K562 (cell line): ENCODE results near the gene NRXN3. TPM values are rescaled to one million over a fixed set of nuclear protein-coding genes. Genes with fewer than 3 reads are reported as not detected.

Experiments
- ATAC-seq: fragments of 200-7000 bp; cut with Tn5 transposase; 3 replicates; pipeline ENCODE4 v1.9.1; 2020; ENCODE audit warnings: moderate library complexity
- BruUV-seq: library from RNA; stranded (reverse); fragments of 400-500 nt; replicated peaks from 2 replicates; lab custom pipeline; 2021; lab: Mats Ljungman, UMichigan
- CTCF ChIA-PET: fragments of 300-600 bp; formaldehyde crosslinking; extraction: SDS; loops from one replicate; lab custom pipeline; 2021; ENCODE audit warnings: low intra/inter-chr PET ratio; lab: Yijun Ruan, JAX
- POLR2A ChIA-PET: fragments of 300-600, 350-650 bp; sonication (Branson Sonifier 250); formaldehyde crosslinking; extraction: SDS; loops from one replicate; lab custom pipeline; 2021; ENCODE audit warnings: antibody characterized with exemption, inconsistent platforms; lab: Yijun Ruan, JAX
- DNase-seq, 4 experiments: peaks; one replicate each; pipeline versions ENCODE4 v3.0.0 to v3.0.0-alpha.2; 2011 to 2018; ENCODE audit warnings: low spot score in 3 of 4, mixed read lengths in 3 of 4; ENCODE audit errors: extremely low read depth in 1 of 4
- FAIRE-seq: peaks from 2 replicates; lab custom pipeline; 2011; peaks lifted over from hg19 to GRCh38; lab: Jason Lieb, UNC
- H2AFZ ChIP-seq: 2 replicates; pipeline ENCODE4 v1.6.0; 2011; ENCODE audit warnings: low read depth, low read length, control low read depth, inconsistent platforms
- H3K27ac ChIP-seq: fragments of 200-600 bp; 3 replicates; pipeline ENCODE4 v1.8.0; 2011; ENCODE audit warnings: low read depth, mild to moderate bottlenecking, control low read depth, inconsistent platforms, low read length, moderate library complexity, mixed read lengths; ENCODE audit errors: extremely low read depth
- H3K27me3 ChIP-seq, 2 experiments: fragments of 300-600 bp in 1 of 2; 2 replicates in 1 of 2; 3 replicates in 1 of 2; pipeline versions ENCODE4 v1.6.0 to v1.8.0; 2011; ENCODE audit warnings: inconsistent platforms in 2 of 2, low read length in 2 of 2, mild to moderate bottlenecking in 1 of 2, mixed read lengths in 1 of 2, moderate library complexity in 1 of 2; ENCODE audit not compliant: control insufficient read depth in 2 of 2, insufficient read depth in 2 of 2
- H3K36me3 ChIP-seq: fragments of 300-600 bp; 3 replicates; pipeline ENCODE4 v1.8.0; 2011; ENCODE audit warnings: mild to moderate bottlenecking, low read length, inconsistent platforms; ENCODE audit not compliant: control insufficient read depth, insufficient read depth
- H3K4me1 ChIP-seq, 2 experiments: fragments of 200-600 bp in 1 of 2; replicated peaks in 1 of 2; 2 replicates in 1 of 2; 3 replicates in 1 of 2; pipeline versions ENCODE4 v1.5.1 to v1.8.0; 2011; ENCODE audit warnings: inconsistent platforms in 2 of 2, low read length in 2 of 2, mild to moderate bottlenecking in 1 of 2, mixed read lengths in 1 of 2, moderate library complexity in 1 of 2; ENCODE audit not compliant: control insufficient read depth in 2 of 2, insufficient read depth in 2 of 2
- H3K4me2 ChIP-seq: 2 replicates; pipeline ENCODE4 v1.6.1; 2011; ENCODE audit warnings: low read length, control low read depth, inconsistent platforms, mixed read lengths; ENCODE audit not compliant: insufficient read depth
- H3K4me3 ChIP-seq: fragments of 200-600 bp; sonication (generic), shearing (Covaris generic); 2 replicates; pipeline ENCODE4 v1.5.1; 2016; ENCODE audit warnings: control low read depth, inconsistent platforms
- H3K79me2 ChIP-seq: fragments of 200-600 bp; 3 replicates; pipeline ENCODE4 v1.8.0; 2011; ENCODE audit warnings: low read length, inconsistent platforms; ENCODE audit not compliant: control insufficient read depth, insufficient read depth
- H3K9ac ChIP-seq, 2 experiments: 2 replicates each; pipeline versions ENCODE4 v1.6.0 to v1.6.1; 2011; ENCODE audit warnings: low read depth in 2 of 2, low read length in 2 of 2, control low read depth in 1 of 2, inconsistent platforms in 1 of 2, mild to moderate bottlenecking in 1 of 2, mixed read lengths in 1 of 2; ENCODE audit not compliant: insufficient read depth in 1 of 2
- H3K9me1 ChIP-seq: one replicate; pipeline ENCODE4 v1.6.0; 2011; ENCODE audit warnings: inconsistent platforms, mild to moderate bottlenecking, low read length, moderate library complexity; ENCODE audit not compliant: control insufficient read depth, insufficient read depth
- H3K9me3 ChIP-seq: replicated peaks from 2 replicates; pipeline ENCODE4 v1.5.1; 2011; ENCODE audit warnings: low read depth, low read length, inconsistent platforms; ENCODE audit not compliant: control insufficient read depth, insufficient read depth
- H4K20me1 ChIP-seq: replicated peaks from 2 replicates; pipeline ENCODE4 v1.6.1; 2011; ENCODE audit warnings: low read length, inconsistent platforms, mixed read lengths; ENCODE audit not compliant: control insufficient read depth, insufficient read depth
- CAMTA2 ChIP-seq: fragments of 250-450 bp; sonication (Bioruptor Pico); conservative IDR thresholded peaks from 2 replicates; pipeline ENCODE4 v1.5.1; 2022
- KAT7 ChIP-seq: sonication (generic); formaldehyde crosslinking; IDR thresholded peaks from 2 replicates; pipeline ENCODE4 v1.8.0; 2022; ENCODE audit warnings: missing genetic modification reagents, mild to moderate bottlenecking, borderline replicate concordance
- SMARCE1 ChIP-seq: fragments of 450-650 bp; IDR thresholded peaks from 2 replicates; pipeline ENCODE4 v1.7.1; 2016; ENCODE audit warnings: mild to moderate bottlenecking
- WGBS: fragments of 100-300 bp; shearing (Covaris generic); methylation state at CpG from one replicate; pipeline ENCODE4 v1.1.6; 2016; ENCODE audit warnings: low coverage, mixed read lengths; ENCODE audit not compliant: insufficient coverage; ENCODE audit errors: missing lambda C conversion rate; 5-methylcytosine and 5-hydroxymethylcytosine counted together
- in situ Hi-C: fragments of 300-500 bp; cut with MboI; formaldehyde crosslinking; loops from 4 replicates; pipeline ENCODE4 v1.15.0; 2018; ENCODE audit warnings: inconsistent platforms, mixed read lengths
- intact Hi-C: fragments of 100-400 bp; cut with micrococcal nuclease; formaldehyde crosslinking; loops from 2 replicates; pipeline ENCODE4 v1.14.2; 2022
- polyA plus RNA-seq, 8 experiments: library from polyadenylated mRNA; depleted of rRNA in 4 of 8; stranded (reverse) in 5 of 8; unstranded in 3 of 8; fragments of >200 nt; fragmentation: Nextera tagmentation in 2 of 8; fragmentation: Illumina TruSeq in 1 of 8; extraction: Ambion mirVana in 2 of 8; extraction: Trizol in 1 of 8; gene quantifications; 2 replicates each; pipeline versions ENCODE4 v1.2.1 to v1.2.3, GENCODE V29; 2011 to 2014; ENCODE audit warnings: inconsistent platforms in 1 of 8, missing spikeins in 1 of 8
- total RNA-seq, 7 experiments: library from RNA; depleted of rRNA in 6 of 7; stranded (reverse); fragments of >200 nt in 6 of 7; fragmentation: Illumina TruSeq in 2 of 7; extraction: Trizol in 2 of 7; gene quantifications; 2 replicates each; pipeline versions ENCODE4 v1.2.1 to v1.2.3, GENCODE V29; 2011 to 2021; ENCODE audit warnings: low replicate concordance in 1 of 7
- TF ChIP-seq, protein P1 (sequence below): fragments of 450-650 bp; IDR thresholded peaks from 2 replicates; pipeline ENCODE4 v1.6.1; 2018; ENCODE audit warnings: mild to moderate bottlenecking, low read depth; ENCODE audit not compliant: partially characterized antibody
- TF ChIP-seq, protein P2 (sequence below): IDR thresholded peaks from 3 replicates; pipeline ENCODE4 v1.6.1; 2011; ENCODE audit warnings: borderline replicate concordance, mild to moderate bottlenecking, moderate library complexity; ENCODE audit not compliant: insufficient read length; ENCODE audit errors: extremely low read depth
- TF ChIP-seq, protein P3 (sequence below): sonication (generic); formaldehyde crosslinking; IDR thresholded peaks from 2 replicates; pipeline ENCODE4 v1.8.0; 2022; ENCODE audit warnings: mild to moderate bottlenecking, missing genetic modification reagents

NRXN3 gene
- total and polyA plus RNA-seq, 9 of the 15 experiments (the other 6 are each of a cell fraction or from before 2014, with no cell fraction given): 0.09 TPM; not detected in 8

DNA sequence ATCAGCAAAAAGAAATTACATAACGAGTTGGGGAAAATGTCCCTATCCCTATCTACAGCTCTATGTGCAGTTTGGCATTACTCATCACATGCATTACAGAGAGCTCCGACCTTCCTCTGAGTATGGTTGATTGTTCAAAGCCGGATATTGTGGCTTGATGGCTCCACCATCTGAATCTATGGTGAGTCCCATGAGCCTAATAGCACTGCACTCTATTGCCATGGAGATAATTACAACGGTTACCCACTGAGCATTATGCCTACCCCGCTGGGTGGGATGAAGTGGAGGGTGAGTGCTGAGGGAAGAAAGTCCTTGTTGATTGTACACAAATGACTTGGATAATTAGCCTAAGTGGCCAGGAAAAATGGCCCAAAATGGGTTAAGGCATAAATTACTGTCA lies 800.5 kb downstream of the NRXN3 start:
- Histone ChIP-seq H2AFZ (no peak overlapping the region), H3K27me3 (no peaks in the 10 kb centered on the region), H3K9me3 (no peaks in the 10 kb centered on the region), H3K4me2 (no peak overlapping the region), H3K79me2 (no peaks in the 10 kb centered on the region), H3K4me3 (no peak overlapping the region), H3K36me3 (no peaks in the 10 kb centered on the region), H3K9me1 (no peaks in the 10 kb centered on the region), H3K27ac (no peak overlapping the region), H4K20me1 (no peaks in the 10 kb centered on the region), H3K9ac (no peak overlapping the region), H3K4me1 (no peaks in the 10 kb centered on the region)
- BruUV-seq: no TSS peak
- POLR2A ChIA-PET: no interaction called here
- no peak for DNase-seq
- TF ChIP-seq SMARCE1 (no peak), KAT7 (no peak), CAMTA2 (no peak)
- TF ChIP-seq, protein P1, sequence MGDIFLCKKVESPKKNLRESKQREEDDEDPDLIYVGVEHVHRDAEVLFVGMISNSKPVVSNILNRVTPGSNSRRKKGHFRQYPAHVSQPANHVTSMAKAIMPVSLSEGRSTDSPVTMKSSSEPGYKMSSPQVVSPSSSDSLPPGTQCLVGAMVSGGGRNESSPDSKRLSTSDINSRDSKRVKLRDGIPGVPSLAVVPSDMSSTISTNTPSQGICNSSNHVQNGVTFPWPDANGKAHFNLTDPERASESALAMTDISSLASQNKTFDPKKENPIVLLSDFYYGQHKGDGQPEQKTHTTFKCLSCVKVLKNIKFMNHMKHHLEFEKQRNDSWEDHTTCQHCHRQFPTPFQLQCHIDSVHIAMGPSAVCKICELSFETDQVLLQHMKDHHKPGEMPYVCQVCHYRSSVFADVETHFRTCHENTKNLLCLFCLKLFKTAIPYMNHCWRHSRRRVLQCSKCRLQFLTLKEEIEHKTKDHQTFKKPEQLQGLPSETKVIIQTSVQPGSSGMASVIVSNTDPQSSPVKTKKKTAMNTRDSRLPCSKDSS: no peak
- TF ChIP-seq, protein P2, sequence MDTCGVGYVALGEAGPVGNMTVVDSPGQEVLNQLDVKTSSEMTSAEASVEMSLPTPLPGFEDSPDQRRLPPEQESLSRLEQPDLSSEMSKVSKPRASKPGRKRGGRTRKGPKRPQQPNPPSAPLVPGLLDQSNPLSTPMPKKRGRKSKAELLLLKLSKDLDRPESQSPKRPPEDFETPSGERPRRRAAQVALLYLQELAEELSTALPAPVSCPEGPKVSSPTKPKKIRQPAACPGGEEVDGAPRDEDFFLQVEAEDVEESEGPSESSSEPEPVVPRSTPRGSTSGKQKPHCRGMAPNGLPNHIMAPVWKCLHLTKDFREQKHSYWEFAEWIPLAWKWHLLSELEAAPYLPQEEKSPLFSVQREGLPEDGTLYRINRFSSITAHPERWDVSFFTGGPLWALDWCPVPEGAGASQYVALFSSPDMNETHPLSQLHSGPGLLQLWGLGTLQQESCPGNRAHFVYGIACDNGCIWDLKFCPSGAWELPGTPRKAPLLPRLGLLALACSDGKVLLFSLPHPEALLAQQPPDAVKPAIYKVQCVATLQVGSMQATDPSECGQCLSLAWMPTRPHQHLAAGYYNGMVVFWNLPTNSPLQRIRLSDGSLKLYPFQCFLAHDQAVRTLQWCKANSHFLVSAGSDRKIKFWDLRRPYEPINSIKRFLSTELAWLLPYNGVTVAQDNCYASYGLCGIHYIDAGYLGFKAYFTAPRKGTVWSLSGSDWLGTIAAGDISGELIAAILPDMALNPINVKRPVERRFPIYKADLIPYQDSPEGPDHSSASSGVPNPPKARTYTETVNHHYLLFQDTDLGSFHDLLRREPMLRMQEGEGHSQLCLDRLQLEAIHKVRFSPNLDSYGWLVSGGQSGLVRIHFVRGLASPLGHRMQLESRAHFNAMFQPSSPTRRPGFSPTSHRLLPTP: no peak
- TF ChIP-seq, protein P3, sequence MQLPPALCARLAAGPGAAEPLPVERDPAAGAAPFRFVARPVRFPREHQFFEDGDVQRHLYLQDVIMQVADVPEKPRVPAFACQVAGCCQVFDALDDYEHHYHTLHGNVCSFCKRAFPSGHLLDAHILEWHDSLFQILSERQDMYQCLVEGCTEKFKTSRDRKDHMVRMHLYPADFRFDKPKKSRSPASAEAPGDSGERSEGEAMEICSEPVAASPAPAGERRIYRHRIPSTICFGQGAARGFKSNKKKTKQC (CRISPR knock-in tag): no peak
- in situ Hi-C loops: loop anchor here (25.0 kb wide), 1 partner anchor 1867 kb away; no protein-coding TSS in a partner anchor
- intact Hi-C loops: no loop called here
- CTCF ChIA-PET: no interaction called here
- FAIRE-seq: no peak
- ATAC-seq: no peak
- 0% methylated on average over 5 of the region's 5 CpGs for WGBS
